OCI-M2 (cell line): ENCODE results near the gene NEURL1.
"Not testable (repeated sequence)": the region's sequence is repeated elsewhere in the genome, so short reads cannot be mapped to it uniquely, and the experiment has no call there.

Experiments
- DNase-seq: peaks from one replicate; lab custom pipeline; 2025; ENCODE audit not compliant: unreplicated experiment; lab: John Stamatoyannopoulos, UW

NEURL1 gene

GRCh38 chr10:103619424-103620351 lies 126.2 kb downstream of the NEURL1 start:
- DNase-seq, result no peak

- no peak for DNase-seq
Measured at GRCh38 chr10:103620352-103620740, 126.8 kb downstream of the NEURL1 start.

GRCh38 chr10:103620891-103621782 lies 127.6 kb downstream of the NEURL1 start:
- no peak for DNase-seq

- no peak for DNase-seq
Measured at GRCh38 chr10:103621783-103622125, 128.2 kb downstream of the NEURL1 start.

- no peak for DNase-seq
Measured at GRCh38 chr10:103622286-103622685, 128.8 kb downstream of the NEURL1 start.

GRCh38 chr10:103622935-103623574 lies 129.6 kb downstream of the NEURL1 start:
- no peak for DNase-seq

- DNase-seq, result no peak
Measured at GRCh38 chr10:103626178-103626577, 132.7 kb downstream of the NEURL1 start.

- DNase-seq, result no peak
Measured at GRCh38 chr10:103627111-103627892, 133.8 kb downstream of the NEURL1 start.

GRCh38 chr10:103627893-103628292 lies 134.4 kb downstream of the NEURL1 start:
- DNase-seq, result no peak

GRCh38 chr10:103629581-103629980 lies 136.1 kb downstream of the NEURL1 start:
- DNase-seq, result no peak

GRCh38 chr10:103630156-103630555 lies 136.7 kb downstream of the NEURL1 start:
- DNase-seq, result no peak

- no peak for DNase-seq
Measured at GRCh38 chr10:103632247-103632642, 138.7 kb downstream of the NEURL1 start.

GRCh38 chr10:103632871-103633270 lies 139.4 kb downstream of the NEURL1 start:
- DNase-seq, result not testable (repeated sequence)

- DNase-seq, result no peak
Measured at GRCh38 chr10:103633846-103634245, 140.3 kb downstream of the NEURL1 start.

- no peak for DNase-seq
Measured at GRCh38 chr10:103635580-103635979, 142.1 kb downstream of the NEURL1 start.

GRCh38 chr10:103636492-103636891 lies 143.0 kb downstream of the NEURL1 start:
- DNase-seq, result no peak

- DNase-seq, result no peak
Measured at GRCh38 chr10:103637011-103637410, 143.5 kb downstream of the NEURL1 start.

GRCh38 chr10:103637927-103638557 lies 144.5 kb downstream of the NEURL1 start:
- DNase-seq, result no peak

- no peak for DNase-seq
Measured at GRCh38 chr10:103638948-103639347, 145.4 kb downstream of the NEURL1 start.
